ENCODE results near the gene DPP8.

DNA sequence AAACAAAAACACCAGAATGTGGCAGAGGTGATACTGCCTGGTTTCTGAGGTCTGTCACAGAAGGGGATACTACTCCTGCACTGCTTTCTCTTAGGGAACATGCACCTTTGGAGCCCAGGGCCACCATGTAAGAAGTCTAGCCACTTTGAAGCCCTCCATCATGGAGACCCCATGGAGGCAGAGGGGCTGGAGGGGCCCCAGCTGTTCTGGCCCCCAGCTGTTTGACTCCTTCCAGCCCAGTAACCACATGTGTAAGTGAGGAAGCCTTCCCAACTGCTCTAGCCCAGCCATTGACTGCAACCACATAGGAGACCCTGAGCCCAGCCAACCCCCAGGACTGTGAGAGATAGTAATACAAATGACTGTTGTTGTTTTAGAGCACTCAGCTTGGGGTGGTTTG, 85.8 kb downstream of the DPP8 start:
- TF ChIP-seq, protein P1, sequence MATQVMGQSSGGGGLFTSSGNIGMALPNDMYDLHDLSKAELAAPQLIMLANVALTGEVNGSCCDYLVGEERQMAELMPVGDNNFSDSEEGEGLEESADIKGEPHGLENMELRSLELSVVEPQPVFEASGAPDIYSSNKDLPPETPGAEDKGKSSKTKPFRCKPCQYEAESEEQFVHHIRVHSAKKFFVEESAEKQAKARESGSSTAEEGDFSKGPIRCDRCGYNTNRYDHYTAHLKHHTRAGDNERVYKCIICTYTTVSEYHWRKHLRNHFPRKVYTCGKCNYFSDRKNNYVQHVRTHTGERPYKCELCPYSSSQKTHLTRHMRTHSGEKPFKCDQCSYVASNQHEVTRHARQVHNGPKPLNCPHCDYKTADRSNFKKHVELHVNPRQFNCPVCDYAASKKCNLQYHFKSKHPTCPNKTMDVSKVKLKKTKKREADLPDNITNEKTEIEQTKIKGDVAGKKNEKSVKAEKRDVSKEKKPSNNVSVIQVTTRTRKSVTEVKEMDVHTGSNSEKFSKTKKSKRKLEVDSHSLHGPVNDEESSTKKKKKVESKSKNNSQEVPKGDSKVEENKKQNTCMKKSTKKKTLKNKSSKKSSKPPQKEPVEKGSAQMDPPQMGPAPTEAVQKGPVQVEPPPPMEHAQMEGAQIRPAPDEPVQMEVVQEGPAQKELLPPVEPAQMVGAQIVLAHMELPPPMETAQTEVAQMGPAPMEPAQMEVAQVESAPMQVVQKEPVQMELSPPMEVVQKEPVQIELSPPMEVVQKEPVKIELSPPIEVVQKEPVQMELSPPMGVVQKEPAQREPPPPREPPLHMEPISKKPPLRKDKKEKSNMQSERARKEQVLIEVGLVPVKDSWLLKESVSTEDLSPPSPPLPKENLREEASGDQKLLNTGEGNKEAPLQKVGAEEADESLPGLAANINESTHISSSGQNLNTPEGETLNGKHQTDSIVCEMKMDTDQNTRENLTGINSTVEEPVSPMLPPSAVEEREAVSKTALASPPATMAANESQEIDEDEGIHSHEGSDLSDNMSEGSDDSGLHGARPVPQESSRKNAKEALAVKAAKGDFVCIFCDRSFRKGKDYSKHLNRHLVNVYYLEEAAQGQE (IDR thresholded peaks at IDR 0.05; ENCODE audit: low read depth): no peak
- TF ChIP-seq, protein P2, sequence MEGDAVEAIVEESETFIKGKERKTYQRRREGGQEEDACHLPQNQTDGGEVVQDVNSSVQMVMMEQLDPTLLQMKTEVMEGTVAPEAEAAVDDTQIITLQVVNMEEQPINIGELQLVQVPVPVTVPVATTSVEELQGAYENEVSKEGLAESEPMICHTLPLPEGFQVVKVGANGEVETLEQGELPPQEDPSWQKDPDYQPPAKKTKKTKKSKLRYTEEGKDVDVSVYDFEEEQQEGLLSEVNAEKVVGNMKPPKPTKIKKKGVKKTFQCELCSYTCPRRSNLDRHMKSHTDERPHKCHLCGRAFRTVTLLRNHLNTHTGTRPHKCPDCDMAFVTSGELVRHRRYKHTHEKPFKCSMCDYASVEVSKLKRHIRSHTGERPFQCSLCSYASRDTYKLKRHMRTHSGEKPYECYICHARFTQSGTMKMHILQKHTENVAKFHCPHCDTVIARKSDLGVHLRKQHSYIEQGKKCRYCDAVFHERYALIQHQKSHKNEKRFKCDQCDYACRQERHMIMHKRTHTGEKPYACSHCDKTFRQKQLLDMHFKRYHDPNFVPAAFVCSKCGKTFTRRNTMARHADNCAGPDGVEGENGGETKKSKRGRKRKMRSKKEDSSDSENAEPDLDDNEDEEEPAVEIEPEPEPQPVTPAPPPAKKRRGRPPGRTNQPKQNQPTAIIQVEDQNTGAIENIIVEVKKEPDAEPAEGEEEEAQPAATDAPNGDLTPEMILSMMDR (IDR thresholded peaks at IDR 0.05 in 2 of 3, conservative IDR thresholded peaks at IDR 0.05 in 1 of 3; ENCODE audit: borderline replicate concordance in 1 of 3, insufficient read depth in 1 of 3, low read depth in 2 of 3, low read length in 2 of 3): no peak
- TF ChIP-seq TCF7L2 (IDR thresholded peaks at IDR 0.05; ENCODE audit: borderline replicate concordance, extremely low read depth, insufficient read depth, insufficient read length): no peak
- no peak for TF ChIP-seq POLR2A (IDR thresholded peaks at IDR 0.05; ENCODE audit: borderline replicate concordance, extremely low read depth, insufficient read depth, insufficient read length)

All from HCT116 (cell line).